Loucy (cell line): ENCODE results near the gene SPINT1.

ENCODE experiments used
- CTCF ChIP-seq: fragments of 200-600 bp; sonication (generic); conservative IDR thresholded peaks from 2 replicates; pipeline ENCODE4 v1.5.1; 2014; ENCODE audit warnings: mild to moderate bottlenecking, antibody characterized with exemption, low read length
- EZH2phosphoT487 ChIP-seq: fragments of 200-600 bp; IDR thresholded peaks from 2 replicates; pipeline ENCODE4 v1.6.1; 2018; ENCODE audit warnings: antibody characterized with exemption, mild to moderate bottlenecking, moderate library complexity, borderline replicate concordance

DNA sequence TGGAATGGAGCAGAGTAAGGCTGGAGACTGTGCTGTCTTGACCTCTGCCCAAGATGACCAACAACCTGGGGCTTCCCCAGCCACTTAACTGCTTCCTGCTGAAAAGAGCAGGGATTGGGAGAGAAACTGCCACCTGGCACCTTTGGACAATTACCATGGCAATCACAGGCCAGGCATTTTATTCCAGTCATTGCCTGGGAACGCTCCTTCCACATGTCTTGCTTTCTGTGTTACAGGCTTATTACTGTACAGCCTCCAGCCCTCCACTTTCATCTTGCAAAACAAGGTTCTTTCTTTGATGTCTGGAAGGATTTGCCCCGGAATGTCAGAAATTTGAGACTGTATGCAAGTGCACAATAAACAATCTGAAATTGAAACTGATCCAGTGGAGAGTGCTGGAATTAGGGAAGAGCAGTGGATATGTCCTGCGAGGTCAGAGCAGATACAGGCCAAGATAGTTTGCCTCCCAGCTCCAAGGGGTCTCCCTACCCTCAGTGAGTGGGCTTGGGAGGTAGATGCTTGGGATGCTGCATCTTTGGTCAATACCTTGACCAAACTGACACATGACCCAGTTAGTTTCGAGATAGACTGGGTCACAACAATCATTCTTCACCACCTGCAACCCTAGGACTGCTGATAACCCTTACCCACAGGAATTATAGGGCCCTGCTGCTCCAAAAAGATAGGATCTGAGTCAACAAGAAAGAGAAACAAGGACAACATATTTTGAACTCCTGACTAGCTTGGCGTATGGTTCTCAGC lies 18.0 kb upstream of the SPINT1 start:
- no peak for TF ChIP-seq EZH2phosphoT487
- TF ChIP-seq CTCF, result no peak
